Epithelial cell of esophagus (primary cell): ENCODE results near the gene WDR73.

ENCODE experiments used
- DNase-seq: peaks from one replicate; pipeline ENCODE4 v3.0.0; 2010; ENCODE audit warnings: low read depth
- H3K4me3 ChIP-seq: 2 replicates; pipeline ENCODE4 v1.5.1; 2011; ENCODE audit warnings: mild to moderate bottlenecking, low read length, control low read depth
- TF ChIP-seq, protein P1 (sequence below): IDR thresholded peaks from 2 replicates; pipeline ENCODE4 v1.5.1; 2011; ENCODE audit warnings: low read depth, mild to moderate bottlenecking, low read length, control low read depth, inconsistent platforms; ENCODE audit not compliant: insufficient read depth; ENCODE audit errors: missing control alignments

Gene WDR73

DNA sequence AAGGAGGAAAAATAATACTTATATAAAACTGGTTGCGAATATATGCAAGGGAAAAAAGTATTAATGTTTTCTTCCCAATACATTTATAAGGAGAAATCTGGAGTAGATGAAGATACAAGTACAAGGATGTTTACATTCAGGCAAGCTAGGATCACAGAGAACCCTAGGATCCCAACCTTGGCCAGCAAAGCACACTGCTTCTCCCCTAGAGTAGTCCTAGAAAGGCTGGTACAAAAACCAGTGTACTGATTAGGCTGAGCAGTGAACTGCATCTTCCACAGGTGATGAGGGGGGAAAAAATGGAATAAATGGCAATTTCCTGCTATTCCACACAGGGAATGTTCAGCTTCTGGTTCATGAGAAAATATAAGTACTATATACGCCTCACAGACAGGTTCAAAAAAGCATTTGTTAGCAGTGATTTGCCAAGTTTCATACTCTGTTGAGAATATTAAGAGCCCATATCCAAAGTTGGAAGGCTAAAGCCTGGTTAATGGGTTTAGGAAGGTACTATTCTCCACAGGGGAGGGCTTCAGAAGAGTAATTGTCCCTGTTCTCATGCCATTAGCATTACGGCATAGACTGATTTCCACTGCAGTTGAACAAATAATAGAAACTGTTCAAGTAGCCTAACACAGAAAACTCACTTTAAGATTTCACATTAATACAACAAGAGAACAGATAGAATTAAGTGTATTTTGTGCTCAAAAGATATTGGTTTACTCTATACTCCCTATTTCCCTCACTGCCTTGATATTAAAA lies 14.3 kb upstream of the WDR73 start:
- H3K4me3 ChIP-seq = no peak overlapping the region
- DNase-seq = no peak
- TF ChIP-seq, protein P1, sequence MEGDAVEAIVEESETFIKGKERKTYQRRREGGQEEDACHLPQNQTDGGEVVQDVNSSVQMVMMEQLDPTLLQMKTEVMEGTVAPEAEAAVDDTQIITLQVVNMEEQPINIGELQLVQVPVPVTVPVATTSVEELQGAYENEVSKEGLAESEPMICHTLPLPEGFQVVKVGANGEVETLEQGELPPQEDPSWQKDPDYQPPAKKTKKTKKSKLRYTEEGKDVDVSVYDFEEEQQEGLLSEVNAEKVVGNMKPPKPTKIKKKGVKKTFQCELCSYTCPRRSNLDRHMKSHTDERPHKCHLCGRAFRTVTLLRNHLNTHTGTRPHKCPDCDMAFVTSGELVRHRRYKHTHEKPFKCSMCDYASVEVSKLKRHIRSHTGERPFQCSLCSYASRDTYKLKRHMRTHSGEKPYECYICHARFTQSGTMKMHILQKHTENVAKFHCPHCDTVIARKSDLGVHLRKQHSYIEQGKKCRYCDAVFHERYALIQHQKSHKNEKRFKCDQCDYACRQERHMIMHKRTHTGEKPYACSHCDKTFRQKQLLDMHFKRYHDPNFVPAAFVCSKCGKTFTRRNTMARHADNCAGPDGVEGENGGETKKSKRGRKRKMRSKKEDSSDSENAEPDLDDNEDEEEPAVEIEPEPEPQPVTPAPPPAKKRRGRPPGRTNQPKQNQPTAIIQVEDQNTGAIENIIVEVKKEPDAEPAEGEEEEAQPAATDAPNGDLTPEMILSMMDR = no peak

DNA sequence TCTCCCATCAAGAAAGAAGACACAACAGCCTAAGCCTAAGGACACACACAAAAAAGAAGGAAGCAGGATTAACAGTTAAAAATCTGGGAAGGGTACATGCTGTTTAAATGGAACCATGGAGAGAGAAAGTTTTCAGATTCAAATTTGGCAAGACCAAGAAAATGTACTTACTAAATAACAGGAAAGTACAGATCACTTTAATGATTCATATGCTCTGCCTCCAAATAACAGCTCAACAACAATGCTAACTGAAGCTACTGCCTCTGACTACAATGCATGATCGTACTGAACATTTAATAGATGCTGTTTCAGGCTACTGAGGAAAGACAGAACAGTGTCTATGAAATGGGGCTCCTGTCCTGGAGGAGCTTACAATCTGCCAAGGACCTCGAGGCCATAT lies 12.3 kb upstream of the WDR73 start:
- TF ChIP-seq, protein P1 = no peak
- no peak for DNase-seq

GRCh38 chr15:84661001-84661400 lies 6.9 kb upstream of the WDR73 start:
- no peak for DNase-seq
- TF ChIP-seq, protein P1 = no peak
- H3K4me3 ChIP-seq = no peak overlapping the region

More for the DNA sequence above, 12.3 kb upstream of the WDR73 start:
- H3K4me3 ChIP-seq = no peak overlapping the region

GRCh38 chr15:84659904-84660781 lies 6.1 kb upstream of the WDR73 start:
- DNase-seq = no peak
- H3K4me3 ChIP-seq = no peak overlapping the region
- TF ChIP-seq, protein P1 = no peak

DNA sequence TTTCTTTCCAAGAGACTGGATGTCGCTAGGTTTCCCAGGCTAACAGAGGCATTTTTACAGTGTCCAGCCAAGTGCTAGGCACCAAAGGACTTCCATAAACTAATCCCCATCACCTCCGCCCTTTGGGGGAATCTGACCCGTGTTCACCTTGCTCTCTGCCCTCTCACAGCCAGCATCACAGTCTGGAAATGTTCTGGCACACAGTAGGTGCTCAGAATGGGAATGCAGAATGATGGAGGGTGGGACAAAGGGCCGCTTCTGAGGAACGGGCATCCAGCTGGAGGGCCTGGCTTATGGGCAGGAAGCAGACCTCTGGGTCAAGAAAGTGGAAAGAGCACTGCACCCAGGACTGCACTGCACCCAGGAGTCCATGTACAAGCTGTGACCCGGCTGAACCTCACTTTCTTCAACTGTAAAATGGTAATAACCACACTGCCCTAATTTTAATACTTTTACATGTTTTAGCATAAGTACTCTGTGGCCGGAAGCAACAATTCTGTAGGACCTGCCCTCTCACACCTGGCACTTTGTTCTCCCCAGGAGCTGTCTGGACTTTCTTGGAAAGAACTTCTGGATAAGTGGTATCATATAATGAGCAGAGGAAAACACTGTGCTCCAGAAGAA lies 4.8 kb upstream of the WDR73 start:
- no peak overlapping the region for H3K4me3 ChIP-seq
- TF ChIP-seq, protein P1 = no peak
- no peak for DNase-seq

- peak; percentile 68 for DNase-seq
- H3K4me3 ChIP-seq = peak within 1 kb of the TSS; percentile 48
- TF ChIP-seq, protein P1 = peak; percentile 41
Observed at GRCh38 chr15:84658080-84658787, 4.2 kb upstream of the WDR73 start, which contains the start of gene NMB. Gene NMB (minus strand): TSS chr15:84658199. CDS start chr15:84658152, 47 bp downstream.
